SK-N-SH treated with all-trans-retinoic acid at 6 μM for 48 hours (cell line): ENCODE results near the gene CAMKMT.
A peak's percentile ranks its signal among the peaks of the same experiment; 100 is the strongest.

ENCODE experiments used
- ATAC-seq: fragments of 200-7000 bp; cut with Tn5 transposase; 3 replicates; pipeline ENCODE4 v1.9.1; 2020; ENCODE audit warnings: mild to moderate bottlenecking, moderate library complexity
- ARNTL ChIP-seq: fragments of 450-650 bp; formaldehyde crosslinking; IDR thresholded peaks from 2 replicates; pipeline ENCODE4 v1.5.0; 2020; ENCODE audit warnings: low read depth, mild to moderate bottlenecking, moderate library complexity, borderline replicate concordance
- CREB5 ChIP-seq: fragments of 250-450 bp; sonication (Bioruptor Pico); IDR thresholded peaks from 2 replicates; pipeline ENCODE4 v1.5.1; 2020; ENCODE audit warnings: low read depth, mild to moderate bottlenecking, moderate library complexity
- CSRNP3 ChIP-seq: fragments of 250-450 bp; sonication (Bioruptor Pico); IDR thresholded peaks from 2 replicates; pipeline ENCODE4 v1.5.1; 2021; ENCODE audit warnings: mild to moderate bottlenecking, moderate library complexity
- ESRRG ChIP-seq: fragments of 250-450 bp; sonication (Bioruptor Pico); IDR thresholded peaks from 2 replicates; pipeline ENCODE4 v1.6.1; 2021; ENCODE audit warnings: mild to moderate bottlenecking
- OSR1 ChIP-seq: fragments of 250-450 bp; sonication (Bioruptor Pico); IDR thresholded peaks from 2 replicates; pipeline ENCODE4 v1.8.0; 2022; ENCODE audit warnings: moderate library complexity, mild to moderate bottlenecking, inconsistent platforms
- PATZ1 ChIP-seq: fragments of 250-450 bp; sonication (Bioruptor Pico); IDR thresholded peaks from 2 replicates; pipeline ENCODE4 v1.8.0; 2020; ENCODE audit warnings: mild to moderate bottlenecking, moderate library complexity, borderline replicate concordance
- POU6F1 ChIP-seq: fragments of 250-450 bp; sonication (Bioruptor Pico); IDR thresholded peaks from 2 replicates; pipeline ENCODE4 v1.8.0; 2021; ENCODE audit warnings: low read depth, mild to moderate bottlenecking, moderate library complexity, borderline replicate concordance
- PPARA ChIP-seq: fragments of 250-450 bp; sonication (Bioruptor Pico); IDR thresholded peaks from 2 replicates; pipeline ENCODE4 v1.5.0; 2020; ENCODE audit warnings: mild to moderate bottlenecking, borderline replicate concordance
- RARB ChIP-seq: fragments of 250-450 bp; sonication (Bioruptor Pico); IDR thresholded peaks from 2 replicates; pipeline ENCODE4 v1.8.0; 2021; ENCODE audit warnings: mild to moderate bottlenecking, moderate library complexity
- SNAI2 ChIP-seq: fragments of 250-450 bp; sonication (Bioruptor Pico); IDR thresholded peaks from 2 replicates; pipeline ENCODE4 v1.5.0; 2020; ENCODE audit warnings: mild to moderate bottlenecking, moderate library complexity
- TCF4 ChIP-seq: fragments of 250-450 bp; sonication (Bioruptor Pico); IDR thresholded peaks from 2 replicates; pipeline ENCODE4 v1.8.0; 2021; ENCODE audit warnings: mild to moderate bottlenecking, moderate library complexity, borderline replicate concordance
- ZC3H10 ChIP-seq: fragments of 250-450 bp; sonication (Bioruptor Pico); IDR thresholded peaks from 2 replicates; pipeline ENCODE4 v1.5.1; 2021; ENCODE audit warnings: mild to moderate bottlenecking, moderate library complexity
- ZFP3 ChIP-seq: fragments of 250-450 bp; sonication (Bioruptor Pico); IDR thresholded peaks from 2 replicates; pipeline ENCODE4 v1.5.0; 2020; ENCODE audit warnings: mild to moderate bottlenecking, moderate library complexity
- ZNF70 ChIP-seq: fragments of 450-650 bp; formaldehyde crosslinking; IDR thresholded peaks from 2 replicates; pipeline ENCODE4 v1.5.0; 2020; ENCODE audit warnings: mild to moderate bottlenecking, moderate library complexity
- ZNF8 ChIP-seq: fragments of 450-650 bp; formaldehyde crosslinking; IDR thresholded peaks from 2 replicates; pipeline ENCODE4 v1.5.0; 2020; ENCODE audit warnings: mild to moderate bottlenecking, moderate library complexity
- TF ChIP-seq, protein P1 (sequence below): fragments of 250-450 bp; sonication (Bioruptor Pico); IDR thresholded peaks from 2 replicates; pipeline ENCODE4 v1.5.0; 2020; ENCODE audit warnings: mild to moderate bottlenecking, moderate library complexity

CAMKMT gene

GRCh38 chr2:44745922-44746766 is 384.4 kb downstream of the CAMKMT start (continued):
- TF ChIP-seq CREB5 (CRISPR knock-in tag) (no peak), PPARA (no peak), ZFP3 (CRISPR knock-in tag) (no peak), SNAI2 (no peak), OSR1 (CRISPR knock-in tag) (no peak), POU6F1 (CRISPR knock-in tag) (no peak), ESRRG (CRISPR knock-in tag) (no peak), ZC3H10 (CRISPR knock-in tag) (no peak), ZNF8 (no peak)
- TF ChIP-seq, all 23 proteins: peak for 0

- no peak for ATAC-seq
- TF ChIP-seq ESRRG (CRISPR knock-in tag), result no peak
- no peak for TF ChIP-seq ZNF8
- TF ChIP-seq PPARA, result no peak
- no peak for TF ChIP-seq ARNTL (CRISPR knock-in tag)
- TF ChIP-seq ZC3H10 (CRISPR knock-in tag), result no peak
- TF ChIP-seq, all 23 proteins: peak for 0
These were observed 385.3 kb downstream of the CAMKMT start for GRCh38 chr2:44746856-44747615.

DNA sequence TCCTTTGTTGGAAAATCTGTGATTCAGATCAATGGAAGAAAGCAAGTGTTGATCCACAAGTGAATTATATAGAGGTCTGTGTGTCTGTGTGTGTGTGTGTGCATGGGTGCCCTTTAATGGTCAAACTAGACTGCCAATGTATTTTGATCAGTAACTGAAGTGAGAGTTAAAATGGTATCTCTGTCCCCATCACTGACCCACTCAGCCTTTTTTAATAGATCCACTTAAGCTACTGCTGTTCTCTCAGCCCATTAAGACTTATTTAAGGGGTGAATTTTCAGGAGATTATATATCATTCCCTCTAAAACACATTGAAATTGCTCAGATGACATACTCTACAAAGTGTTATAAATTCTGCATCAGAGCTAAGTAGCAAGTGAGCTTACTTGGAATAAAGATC is 386.0 kb downstream of the CAMKMT start:
- TF ChIP-seq TCF4 (CRISPR knock-in tag), result no peak
- TF ChIP-seq ZNF70 (CRISPR knock-in tag), result peak; percentile 75
- TF ChIP-seq ZC3H10 (CRISPR knock-in tag), result no peak
- no peak for TF ChIP-seq SNAI2
- no peak for TF ChIP-seq CSRNP3 (CRISPR knock-in tag)
- ATAC-seq, result no peak

GRCh38 chr2:44751754-44752479 is 390.2 kb downstream of the CAMKMT start:
- TF ChIP-seq TCF4 (CRISPR knock-in tag), result no peak
- TF ChIP-seq RARB (CRISPR knock-in tag), result no peak
- TF ChIP-seq, protein P1, sequence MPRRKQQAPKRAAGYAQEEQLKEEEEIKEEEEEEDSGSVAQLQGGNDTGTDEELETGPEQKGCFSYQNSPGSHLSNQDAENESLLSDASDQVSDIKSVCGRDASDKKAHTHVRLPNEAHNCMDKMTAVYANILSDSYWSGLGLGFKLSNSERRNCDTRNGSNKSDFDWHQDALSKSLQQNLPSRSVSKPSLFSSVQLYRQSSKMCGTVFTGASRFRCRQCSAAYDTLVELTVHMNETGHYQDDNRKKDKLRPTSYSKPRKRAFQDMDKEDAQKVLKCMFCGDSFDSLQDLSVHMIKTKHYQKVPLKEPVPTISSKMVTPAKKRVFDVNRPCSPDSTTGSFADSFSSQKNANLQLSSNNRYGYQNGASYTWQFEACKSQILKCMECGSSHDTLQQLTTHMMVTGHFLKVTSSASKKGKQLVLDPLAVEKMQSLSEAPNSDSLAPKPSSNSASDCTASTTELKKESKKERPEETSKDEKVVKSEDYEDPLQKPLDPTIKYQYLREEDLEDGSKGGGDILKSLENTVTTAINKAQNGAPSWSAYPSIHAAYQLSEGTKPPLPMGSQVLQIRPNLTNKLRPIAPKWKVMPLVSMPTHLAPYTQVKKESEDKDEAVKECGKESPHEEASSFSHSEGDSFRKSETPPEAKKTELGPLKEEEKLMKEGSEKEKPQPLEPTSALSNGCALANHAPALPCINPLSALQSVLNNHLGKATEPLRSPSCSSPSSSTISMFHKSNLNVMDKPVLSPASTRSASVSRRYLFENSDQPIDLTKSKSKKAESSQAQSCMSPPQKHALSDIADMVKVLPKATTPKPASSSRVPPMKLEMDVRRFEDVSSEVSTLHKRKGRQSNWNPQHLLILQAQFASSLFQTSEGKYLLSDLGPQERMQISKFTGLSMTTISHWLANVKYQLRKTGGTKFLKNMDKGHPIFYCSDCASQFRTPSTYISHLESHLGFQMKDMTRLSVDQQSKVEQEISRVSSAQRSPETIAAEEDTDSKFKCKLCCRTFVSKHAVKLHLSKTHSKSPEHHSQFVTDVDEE (CRISPR knock-in tag), result no peak
- no peak for TF ChIP-seq CREB5 (CRISPR knock-in tag)
- TF ChIP-seq PATZ1 (CRISPR knock-in tag), result no peak
- ATAC-seq, result no peak
